22Rv1 (cell line): ENCODE measurements around the gene DEFB110.

ENCODE experiments used
- CTCF ChIP-seq: fragments of 450-650 bp; IDR thresholded peaks from 2 replicates; pipeline ENCODE4 v1.5.1; 2017; ENCODE audit warnings: mild to moderate bottlenecking
- ZFX ChIP-seq: fragments of 450-650 bp; IDR thresholded peaks from 2 replicates; pipeline ENCODE4 v1.6.1; 2017; ENCODE audit warnings: antibody characterized with exemption, borderline replicate concordance

GRCh38 chr6:50030350-50030749 lies 8.6 kb upstream of the DEFB110 start:
- TF ChIP-seq CTCF (no peak), ZFX (no peak)
